Left colon (tissue), 2 donors: ENCODE results near the gene YPEL2. TPM values are rescaled to one million over a fixed set of nuclear protein-coding genes. Genes with fewer than 3 reads are reported as not detected.
A peak's percentile ranks its signal among the peaks of the same experiment; 100 is the strongest.
"Not testable (repeated sequence)": the region's sequence is repeated elsewhere in the genome, so short reads cannot be mapped to it uniquely, and the experiment has no call there.

Source experiments
- ATAC-seq: fragments of 200-7000 bp; cut with Tn5 transposase; one replicate; pipeline ENCODE4 v1.9.1; 2020; ENCODE audit warnings: mild to moderate bottlenecking, moderate library complexity
- DNase-seq, 2 donors: peaks; one replicate each; pipeline ENCODE4 v3.0.0-alpha.2; 2020
- intact Hi-C, 2 donors: fragments of 100-400 bp; cut with DNase I in 1 of 2; cut with micrococcal nuclease in 1 of 2; formaldehyde crosslinking; loops; one replicate each; pipeline versions ENCODE4 v1.11.2 to v1.14.0; 2022; cut with DNase I, micrococcal nuclease
- long read RNA-seq: library from polyadenylated mRNA; unstranded; transcript quantifications from one replicate; pipeline ENCODE4 v2.0.0, GENCODE V29; 2021
- total RNA-seq, 2 donors: library from RNA; stranded (reverse); fragmentation: NEBNext Ultra II Directional; extraction: Animal tissue kit (Norgen Biotek cat#: 25700); gene quantifications; one replicate each; pipeline ENCODE4 v1.2.1, GENCODE V29; 2021
- donor health status: DM: no; HTN: no; CAD: no.
- donor health status: DM: yes; HTN: yes; CAD: no.

The YPEL2 gene
- total RNA-seq, result 10 to 100 TPM; 25.8 to 27.2 TPM
- long read RNA-seq, full-length matches to known transcripts, result 23 of 37 reads
- long read RNA-seq, partial matches to known transcripts, result 3 of 37 reads
- long read RNA-seq, other reads (novel, unspliced or antisense), result 11 of 37 reads

GRCh38 chr17:59331129-59331928 lies at the start of gene YPEL2:
TSS of gene YPEL2 (plus strand) at chr17:59331655. CDS start at chr17:59353410, 21,755 bp downstream.
- intact Hi-C loops, result loop anchor here in 1 of 2 donors (5.0 kb wide), 1 partner anchor 36 kb away; no protein-coding TSS in a partner anchor
- peak; percentile 82 for ATAC-seq
- DNase-seq, result peak; percentile 96 to 97

GRCh38 chr17:59284317-59284716 lies 47.1 kb upstream of the YPEL2 start:
- intact Hi-C loops, result no loop called here
- ATAC-seq, result no peak
- no peak for DNase-seq

GRCh38 chr17:59287452-59287851 lies 44.0 kb upstream of the YPEL2 start:
- intact Hi-C loops, result no loop called here
- DNase-seq (no peak), ATAC-seq (no peak)

- intact Hi-C loops, result no loop called here
- ATAC-seq (no peak), DNase-seq (no peak)
Measured at GRCh38 chr17:59287891-59288290, 43.6 kb upstream of the YPEL2 start.

GRCh38 chr17:59289981-59290301 lies 41.5 kb upstream of the YPEL2 start:
- peak; percentile 2 for ATAC-seq
- intact Hi-C loops, result no loop called here
- DNase-seq, result no peak

- peak; percentile 69 for ATAC-seq
- intact Hi-C loops, result not testable (repeated sequence)
- peak; percentile 13 to 40 for DNase-seq
Measured at GRCh38 chr17:59290302-59290998, 41.0 kb upstream of the YPEL2 start.

GRCh38 chr17:59292174-59292523 lies 39.3 kb upstream of the YPEL2 start:
- intact Hi-C loops, result no loop called here
- ATAC-seq (no peak), DNase-seq (no peak)

GRCh38 chr17:59296190-59296589 lies 35.3 kb upstream of the YPEL2 start:
- intact Hi-C loops, result no loop called here
- ATAC-seq, result peak; percentile 38
- no peak for DNase-seq

GRCh38 chr17:59298521-59298920 lies 32.9 kb upstream of the YPEL2 start:
- intact Hi-C loops, result no loop called here
- ATAC-seq, result no peak
- DNase-seq, result no peak

GRCh38 chr17:59299400-59300092 lies 31.9 kb upstream of the YPEL2 start:
- intact Hi-C loops, result no loop called here
- no peak for DNase-seq

GRCh38 chr17:59300941-59301340 lies 30.5 kb upstream of the YPEL2 start:
- DNase-seq (no peak), ATAC-seq (no peak)
- intact Hi-C loops, result no loop called here

More at GRCh38 chr17:59299400-59300092, 31.9 kb upstream of the YPEL2 start:
- ATAC-seq, result peak; percentile 75

GRCh38 chr17:59304811-59305210 lies 26.6 kb upstream of the YPEL2 start:
- no peak for DNase-seq
- intact Hi-C loops, result no loop called here
- peak; percentile 84 for ATAC-seq

GRCh38 chr17:59310263-59310920 lies 21.1 kb upstream of the YPEL2 start:
- intact Hi-C loops, result loop anchor here in 1 of 2 donors (5.0 kb wide), 1 partner anchor 132 kb away; no protein-coding TSS in a partner anchor
- no peak for DNase-seq
- no peak for ATAC-seq

GRCh38 chr17:59311051-59311468 lies 20.4 kb upstream of the YPEL2 start:
- peak; percentile 98 for ATAC-seq
- peak in 1 of 2 donors; percentile 21 for DNase-seq
- intact Hi-C loops, result loop anchor here in 1 of 2 donors (5.0 kb wide), 1 partner anchor 131 kb away; no protein-coding TSS in a partner anchor

GRCh38 chr17:59311521-59311920 lies 19.9 kb upstream of the YPEL2 start:
- ATAC-seq, DNase-seq: not testable (repeated sequence)
- intact Hi-C loops, result loop anchor here in 1 of 2 donors (5.0 kb wide), 1 partner anchor 131 kb away; no protein-coding TSS in a partner anchor

GRCh38 chr17:59315866-59316265 lies 15.6 kb upstream of the YPEL2 start:
- ATAC-seq (no peak), DNase-seq (no peak)
- intact Hi-C loops, result no loop called here

- intact Hi-C loops, result loop anchor here (5.0 kb wide), 3 partner anchors 100 to 115 kb away; no protein-coding TSS in a partner anchor
- DNase-seq (no peak), ATAC-seq (no peak)
Measured at GRCh38 chr17:59327121-59327980, 4.1 kb upstream of the YPEL2 start.

- no peak for ATAC-seq
- DNase-seq, result no peak
- intact Hi-C loops, result loop anchor here (5.0 kb wide), 3 partner anchors 99 to 114 kb away; no protein-coding TSS in a partner anchor
Measured at GRCh38 chr17:59327981-59328290, 3.5 kb upstream of the YPEL2 start.
